Gastroesophageal sphincter (tissue), 3 donors: ENCODE data around the gene SPEM2.

Experiments
- CTCF ChIP-seq, 4 experiments: fragments of 200-600 bp in 2 of 4; fragments of 450-650 bp in 2 of 4; sonication (generic) in 1 of 4; IDR thresholded peaks; one replicate each; pipeline ENCODE4 v1.5.1; 2017 to 2019; ENCODE audit warnings: antibody characterized with exemption in 4 of 4, mild to moderate bottlenecking in 2 of 4, moderate library complexity in 2 of 4
- POLR2A ChIP-seq, 2 donors: fragments of 450-650 bp; IDR thresholded peaks; one replicate each; pipeline ENCODE4 v1.6.1; 2017; ENCODE audit warnings: antibody characterized with exemption in 2 of 2, mild to moderate bottlenecking in 2 of 2, moderate library complexity in 1 of 2

GRCh38 chr17:7440113-7440833 is 14.9 kb downstream of the SPEM2 start:
- no peak for TF ChIP-seq CTCF (IDR thresholded peaks at IDR 0.05)
- TF ChIP-seq POLR2A (IDR thresholded peaks at IDR 0.05) = no peak
